HG02970 (cell line): ENCODE results near the gene GOLIM4.
"Not testable (repeated sequence)": the region's sequence is repeated elsewhere in the genome, so short reads cannot be mapped to it uniquely, and the experiment has no call there.

Experiments used
- ATAC-seq: cut with Tn5 transposase; IDR thresholded peaks from one replicate; pipeline ENCODE4 v1.9.1; 2021; ENCODE audit warnings: mild to moderate bottlenecking, moderate library complexity, moderate number of reproducible peaks; ENCODE audit not compliant: unreplicated experiment, low FRiP score

Gene GOLIM4

GRCh38 chr3:168095611-168096209, at the start of gene GOLIM4:
GOLIM4 (minus strand) TSS chr3:168095924; CDS start chr3:168095285, 639 bp downstream.
- peak; percentile 92 for ATAC-seq

- no peak for ATAC-seq
These were observed 45.8 kb upstream of the GOLIM4 start for GRCh38 chr3:168141405-168141998.

- ATAC-seq, result no peak
These were observed 44.2 kb upstream of the GOLIM4 start for GRCh38 chr3:168139947-168140346.

GRCh38 chr3:168138421-168138820, 42.7 kb upstream of the GOLIM4 start:
- no peak for ATAC-seq

GRCh38 chr3:168134931-168135330, 39.2 kb upstream of the GOLIM4 start:
- ATAC-seq, result peak; percentile 56

- not testable (repeated sequence) for ATAC-seq
These were observed 34.5 kb upstream of the GOLIM4 start for GRCh38 chr3:168130250-168130649.

- ATAC-seq, result not testable (repeated sequence)
These were observed 32.7 kb upstream of the GOLIM4 start for GRCh38 chr3:168128463-168128862.

GRCh38 chr3:168127466-168127865, 31.7 kb upstream of the GOLIM4 start:
- ATAC-seq, result no peak

GRCh38 chr3:168124791-168125190, 29.1 kb upstream of the GOLIM4 start:
- ATAC-seq, result no peak

GRCh38 chr3:168124291-168124690, 28.6 kb upstream of the GOLIM4 start:
- ATAC-seq, result no peak

GRCh38 chr3:168123201-168124176, 27.8 kb upstream of the GOLIM4 start:
- ATAC-seq, result no peak

- no peak for ATAC-seq
These were observed 25.7 kb upstream of the GOLIM4 start for GRCh38 chr3:168121184-168122017.

GRCh38 chr3:168117853-168118313, 22.2 kb upstream of the GOLIM4 start:
- ATAC-seq, result no peak

GRCh38 chr3:168117059-168117458, 21.3 kb upstream of the GOLIM4 start:
- no peak for ATAC-seq

GRCh38 chr3:168116279-168116678, 20.6 kb upstream of the GOLIM4 start:
- no peak for ATAC-seq

GRCh38 chr3:168113848-168114247, 18.1 kb upstream of the GOLIM4 start:
- ATAC-seq, result no peak

GRCh38 chr3:168112894-168113293, 17.2 kb upstream of the GOLIM4 start:
- no peak for ATAC-seq

GRCh38 chr3:168104361-168104760, 8.6 kb upstream of the GOLIM4 start:
- no peak for ATAC-seq

- ATAC-seq, result no peak
These were observed 7.1 kb upstream of the GOLIM4 start for GRCh38 chr3:168102735-168103410.
